Nephron (organoid): ENCODE measurements around the gene CNTN3.

ENCODE experiments used
- H3K27ac Mint-ChIP-seq, 3 experiments: 2 replicates each; pipeline ENCODE4 v1.8.0; 2020; ENCODE audit warnings: mixed read lengths in 3 of 3, mild to moderate bottlenecking in 2 of 3, moderate library complexity in 1 of 3
- H3K27me3 Mint-ChIP-seq: 2 replicates; pipeline ENCODE4 v1.8.0; 2021; ENCODE audit warnings: low read depth, mild to moderate bottlenecking, moderate library complexity, mixed read lengths
- H3K36me3 Mint-ChIP-seq: 2 replicates; pipeline ENCODE4 v1.8.0; 2020; ENCODE audit warnings: low read depth, mixed read lengths
- H3K4me1 Mint-ChIP-seq: 2 replicates; pipeline ENCODE4 v1.8.0; 2020; ENCODE audit warnings: mixed read lengths
- H3K4me3 Mint-ChIP-seq, 3 experiments: 2 replicates each; pipeline ENCODE4 v1.8.0; 2020; ENCODE audit warnings: mild to moderate bottlenecking in 3 of 3, mixed read lengths in 3 of 3, moderate library complexity in 2 of 3
- H3K9me3 Mint-ChIP-seq: 2 replicates; pipeline ENCODE4 v1.8.0; 2020; ENCODE audit warnings: mixed read lengths
- TF ChIP-seq, protein P1 (sequence below), 3 experiments: fragments of 200-600 bp; sonication (generic); IDR thresholded peaks; one replicate each; pipeline ENCODE4 v1.5.0; 2021; ENCODE audit warnings: antibody characterized with exemption in 3 of 3; ENCODE audit not compliant: unreplicated experiment in 3 of 3

CNTN3 gene

DNA sequence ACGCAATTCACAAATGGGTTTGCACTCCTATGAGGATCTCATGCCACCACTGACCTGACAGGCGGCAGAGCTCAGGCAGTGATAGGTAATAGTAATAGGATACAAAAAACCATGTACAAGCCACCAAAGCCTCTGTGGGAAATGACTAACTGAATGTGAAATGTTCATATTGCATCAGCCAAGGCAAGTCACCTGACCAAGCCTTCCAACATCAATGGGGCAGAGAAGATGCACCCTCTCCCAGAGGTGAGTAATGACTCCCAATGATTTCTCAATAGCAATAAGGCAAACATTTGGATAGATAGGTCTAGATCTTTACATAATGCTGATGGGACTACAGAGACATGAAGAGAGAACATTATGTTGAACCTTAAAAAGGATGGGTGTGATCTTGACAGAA, 14.9 kb downstream of the CNTN3 start:
- Mint-ChIP-seq H3K27ac (no peak overlapping the region), H3K9me3 (peaks cover 7% of the 10 kb centered on the region), H3K27me3 (no peaks in the 10 kb centered on the region), H3K4me1 (no peaks in the 10 kb centered on the region), H3K4me3 (no peak overlapping the region), H3K36me3 (no peaks in the 10 kb centered on the region)
- TF ChIP-seq, protein P1, sequence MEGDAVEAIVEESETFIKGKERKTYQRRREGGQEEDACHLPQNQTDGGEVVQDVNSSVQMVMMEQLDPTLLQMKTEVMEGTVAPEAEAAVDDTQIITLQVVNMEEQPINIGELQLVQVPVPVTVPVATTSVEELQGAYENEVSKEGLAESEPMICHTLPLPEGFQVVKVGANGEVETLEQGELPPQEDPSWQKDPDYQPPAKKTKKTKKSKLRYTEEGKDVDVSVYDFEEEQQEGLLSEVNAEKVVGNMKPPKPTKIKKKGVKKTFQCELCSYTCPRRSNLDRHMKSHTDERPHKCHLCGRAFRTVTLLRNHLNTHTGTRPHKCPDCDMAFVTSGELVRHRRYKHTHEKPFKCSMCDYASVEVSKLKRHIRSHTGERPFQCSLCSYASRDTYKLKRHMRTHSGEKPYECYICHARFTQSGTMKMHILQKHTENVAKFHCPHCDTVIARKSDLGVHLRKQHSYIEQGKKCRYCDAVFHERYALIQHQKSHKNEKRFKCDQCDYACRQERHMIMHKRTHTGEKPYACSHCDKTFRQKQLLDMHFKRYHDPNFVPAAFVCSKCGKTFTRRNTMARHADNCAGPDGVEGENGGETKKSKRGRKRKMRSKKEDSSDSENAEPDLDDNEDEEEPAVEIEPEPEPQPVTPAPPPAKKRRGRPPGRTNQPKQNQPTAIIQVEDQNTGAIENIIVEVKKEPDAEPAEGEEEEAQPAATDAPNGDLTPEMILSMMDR (IDR thresholded peaks at IDR 0.05; ENCODE audit: unreplicated experiment in 3 of 3): no peak

DNA sequence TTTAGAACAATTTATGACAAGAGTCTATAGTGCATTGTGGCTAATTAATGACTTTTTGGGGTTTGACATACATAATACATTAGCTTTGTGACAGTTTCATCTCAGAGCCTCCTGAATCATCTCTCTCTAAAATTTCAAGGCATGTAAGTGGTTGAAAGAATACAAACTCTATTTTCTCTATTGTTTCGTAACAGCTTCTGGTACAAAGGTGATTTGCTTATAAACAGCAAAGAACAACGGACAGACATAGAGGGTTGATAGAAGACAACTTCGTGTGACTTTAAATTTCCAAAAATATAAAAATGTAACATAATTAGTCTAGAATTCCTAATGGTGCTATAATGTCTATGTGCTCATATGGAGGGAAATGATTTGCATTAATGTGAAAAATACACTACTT, 21.3 kb downstream of the CNTN3 start:
- TF ChIP-seq, protein P1 (IDR thresholded peaks at IDR 0.05; ENCODE audit: unreplicated experiment in 3 of 3): no peak
- Mint-ChIP-seq H3K27me3 (no peaks in the 10 kb centered on the region), H3K27ac (no peak overlapping the region), H3K4me1 (peaks cover 17% of the 10 kb centered on the region), H3K36me3 (no peaks in the 10 kb centered on the region), H3K4me3 (no peak overlapping the region), H3K9me3 (peaks cover 10% of the 10 kb centered on the region)

DNA sequence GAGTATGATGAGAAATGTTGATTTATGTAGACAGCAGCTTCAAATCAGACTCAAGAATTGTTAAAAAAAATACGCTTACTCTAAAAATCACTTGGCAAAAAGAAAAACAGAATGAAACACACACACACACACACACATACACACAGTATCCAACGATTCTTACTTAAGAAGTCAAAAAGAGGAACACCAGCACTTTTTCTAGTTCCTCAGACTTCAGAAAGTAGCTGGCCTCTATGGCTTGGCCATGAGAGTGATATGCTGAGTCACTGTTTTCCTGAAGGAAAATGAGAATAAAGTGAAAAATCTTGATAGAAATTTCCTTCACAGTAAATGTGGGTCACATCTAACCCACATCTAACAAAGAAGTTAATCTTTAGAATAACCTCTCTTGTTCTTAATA, 22.1 kb downstream of the CNTN3 start:
- Mint-ChIP-seq H3K36me3 (no peaks in the 10 kb centered on the region), H3K27ac (no peak overlapping the region), H3K4me1 (peaks cover 17% of the 10 kb centered on the region), H3K27me3 (no peaks in the 10 kb centered on the region), H3K9me3 (peaks cover 11% of the 10 kb centered on the region), H3K4me3 (no peak overlapping the region)
- TF ChIP-seq, protein P1 (IDR thresholded peaks at IDR 0.05; ENCODE audit: unreplicated experiment in 3 of 3): no peak

DNA sequence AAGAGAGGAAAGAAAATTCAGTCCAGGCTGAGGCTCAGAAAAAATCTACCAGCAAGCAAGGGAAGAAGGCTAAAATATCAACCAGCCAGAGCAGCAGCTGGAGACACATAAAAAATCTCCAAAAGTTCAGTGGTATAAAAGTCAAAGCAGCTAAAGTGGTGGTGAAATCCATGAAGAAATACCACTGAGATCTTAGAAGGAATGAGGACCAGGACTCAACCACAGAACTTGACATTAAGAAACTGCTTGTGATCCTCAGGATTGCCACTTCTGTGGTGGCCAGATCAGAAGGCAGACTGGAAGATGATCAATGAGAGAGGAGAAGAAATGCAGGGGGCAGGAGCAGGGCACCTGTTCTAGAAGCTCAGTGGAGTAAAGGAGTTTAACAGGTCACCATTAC, 22.5 kb downstream of the CNTN3 start:
- no peaks in the 10 kb centered on the region for H3K36me3 Mint-ChIP-seq
- H3K27me3 Mint-ChIP-seq: no peaks in the 10 kb centered on the region
- TF ChIP-seq, protein P1 (IDR thresholded peaks at IDR 0.05; ENCODE audit: unreplicated experiment in 3 of 3): no peak
- H3K27ac Mint-ChIP-seq: peak overlapping the region in 1 of 3 experiments; percentile 11
- peaks cover 17% of the 10 kb centered on the region for H3K4me1 Mint-ChIP-seq
- no peak overlapping the region for H3K4me3 Mint-ChIP-seq
- H3K9me3 Mint-ChIP-seq: peaks cover 10% of the 10 kb centered on the region

DNA sequence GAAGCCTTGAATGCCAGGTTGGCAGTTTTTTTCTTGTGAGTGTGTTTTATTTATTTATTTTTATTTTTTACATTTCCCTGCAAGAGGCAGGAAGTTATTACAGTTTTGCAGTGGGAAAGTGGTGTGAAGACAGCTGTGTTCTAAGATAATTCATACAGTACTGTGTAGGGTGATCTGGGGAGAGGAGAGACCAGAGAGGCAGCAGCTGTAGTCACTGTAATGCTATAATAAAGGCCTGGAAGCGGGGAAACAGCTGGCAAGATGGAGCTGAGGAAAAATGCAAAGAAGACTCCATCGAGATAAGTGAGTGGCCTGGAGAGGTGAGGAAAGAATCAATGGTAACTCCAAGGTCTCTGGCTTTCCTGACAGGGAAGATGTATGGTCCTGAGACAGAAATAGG, 23.1 kb downstream of the CNTN3 start:
- peaks cover 7% of the 10 kb centered on the region for H3K9me3 Mint-ChIP-seq
- no peaks in the 10 kb centered on the region for H3K27me3 Mint-ChIP-seq
- TF ChIP-seq, protein P1 (IDR thresholded peaks at IDR 0.05; ENCODE audit: unreplicated experiment in 3 of 3): no peak
- H3K4me1 Mint-ChIP-seq: peaks cover 17% of the 10 kb centered on the region
- H3K4me3 Mint-ChIP-seq: no peak overlapping the region
- no peaks in the 10 kb centered on the region for H3K36me3 Mint-ChIP-seq
- H3K27ac Mint-ChIP-seq: peak overlapping the region; percentile 11 to 55 (median 11)

DNA sequence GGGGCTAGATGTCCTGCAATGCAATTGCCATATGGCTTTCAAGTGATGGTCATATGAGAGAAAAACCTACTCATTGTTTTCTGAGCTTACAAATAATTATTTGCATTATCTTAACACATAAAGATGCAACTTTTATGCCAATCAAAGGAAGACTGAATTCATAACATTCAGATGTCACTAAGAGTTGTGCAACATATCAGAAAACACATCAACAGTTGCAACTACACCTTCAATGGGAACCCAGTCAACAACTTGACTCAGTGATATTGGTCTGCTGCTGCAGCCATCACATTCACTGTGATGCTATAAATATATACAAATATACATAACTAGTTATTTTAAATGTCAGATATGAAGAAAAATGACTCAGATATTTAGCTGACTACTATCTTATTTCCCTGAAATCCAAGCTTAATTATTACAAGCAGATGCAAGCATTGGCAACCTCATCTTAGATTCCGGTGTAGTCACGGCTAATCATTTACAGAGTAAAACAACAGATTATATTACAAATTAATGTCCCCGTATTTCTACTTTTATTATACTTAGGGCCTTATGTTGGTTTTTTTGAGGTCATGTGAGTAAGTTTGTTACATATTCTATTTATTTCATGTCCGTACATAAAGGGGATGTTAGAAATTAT, 23.7 kb downstream of the CNTN3 start:
- H3K9me3 Mint-ChIP-seq: peaks cover 7% of the 10 kb centered on the region
- H3K27ac Mint-ChIP-seq: no peak overlapping the region
- peaks cover 17% of the 10 kb centered on the region for H3K4me1 Mint-ChIP-seq
- H3K4me3 Mint-ChIP-seq: no peak overlapping the region
- no peaks in the 10 kb centered on the region for H3K36me3 Mint-ChIP-seq
- TF ChIP-seq, protein P1 (IDR thresholded peaks at IDR 0.05; ENCODE audit: unreplicated experiment in 3 of 3): no peak
- no peaks in the 10 kb centered on the region for H3K27me3 Mint-ChIP-seq
